Upper lobe of left lung (tissue), 4 donors: Measurements from ENCODE around the gene EYA2.

Experiments used
- POLR2AphosphoS5 ChIP-seq, 2 donors: sonication (generic); formaldehyde crosslinking; IDR thresholded peaks; one replicate each; pipeline ENCODE4 v1.5.1; 2017; ENCODE audit warnings: antibody characterized with exemption in 2 of 2
- TF ChIP-seq, protein P1 (sequence below), 6 experiments: fragments of 450-650 bp in 4 of 6; fragments of 200-600 bp in 2 of 6; sonication (generic) in 2 of 6; IDR thresholded peaks; one replicate each; pipeline ENCODE4 v1.5.1; 2016 to 2019; ENCODE audit warnings: antibody characterized with exemption in 6 of 6

DNA sequence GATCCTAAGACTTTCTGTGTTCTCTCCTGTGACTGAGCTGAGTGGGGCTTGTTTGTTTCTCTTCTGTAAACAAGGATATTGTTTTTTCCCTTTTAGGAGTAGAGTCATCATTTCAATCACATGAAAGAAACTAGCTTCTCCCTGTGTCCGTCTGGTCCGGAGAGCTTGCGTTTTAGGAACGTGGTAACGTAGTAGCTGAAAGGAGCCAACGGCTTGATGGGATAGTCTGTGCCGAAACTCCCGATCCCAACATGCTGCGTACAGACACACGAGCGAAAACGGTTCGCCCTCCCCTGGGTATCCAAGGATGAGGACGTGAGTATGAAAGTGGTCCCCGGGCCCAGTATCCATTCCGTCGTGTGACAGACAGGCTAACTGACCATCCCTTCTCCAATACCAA, 315.3 kb downstream of the EYA2 start:
- TF ChIP-seq, protein P1, sequence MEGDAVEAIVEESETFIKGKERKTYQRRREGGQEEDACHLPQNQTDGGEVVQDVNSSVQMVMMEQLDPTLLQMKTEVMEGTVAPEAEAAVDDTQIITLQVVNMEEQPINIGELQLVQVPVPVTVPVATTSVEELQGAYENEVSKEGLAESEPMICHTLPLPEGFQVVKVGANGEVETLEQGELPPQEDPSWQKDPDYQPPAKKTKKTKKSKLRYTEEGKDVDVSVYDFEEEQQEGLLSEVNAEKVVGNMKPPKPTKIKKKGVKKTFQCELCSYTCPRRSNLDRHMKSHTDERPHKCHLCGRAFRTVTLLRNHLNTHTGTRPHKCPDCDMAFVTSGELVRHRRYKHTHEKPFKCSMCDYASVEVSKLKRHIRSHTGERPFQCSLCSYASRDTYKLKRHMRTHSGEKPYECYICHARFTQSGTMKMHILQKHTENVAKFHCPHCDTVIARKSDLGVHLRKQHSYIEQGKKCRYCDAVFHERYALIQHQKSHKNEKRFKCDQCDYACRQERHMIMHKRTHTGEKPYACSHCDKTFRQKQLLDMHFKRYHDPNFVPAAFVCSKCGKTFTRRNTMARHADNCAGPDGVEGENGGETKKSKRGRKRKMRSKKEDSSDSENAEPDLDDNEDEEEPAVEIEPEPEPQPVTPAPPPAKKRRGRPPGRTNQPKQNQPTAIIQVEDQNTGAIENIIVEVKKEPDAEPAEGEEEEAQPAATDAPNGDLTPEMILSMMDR (IDR thresholded peaks at IDR 0.05): no peak
- TF ChIP-seq POLR2AphosphoS5 (IDR thresholded peaks at IDR 0.05): no peak
